ENCODE measurements around the gene ZBTB48. TPM values are rescaled to one million over a fixed set of nuclear protein-coding genes. Genes with fewer than 3 reads are reported as not detected.
A peak's percentile ranks its signal among the peaks of the same experiment; 100 is the strongest.

ZBTB48 gene
- total RNA-seq, 1 donor from 2014 or later, result 9.1 TPM

GRCh38 chr1:6593810-6594209 is 14.0 kb downstream of the ZBTB48 start:
- intact Hi-C loops (cut with DNase I), result no loop called here
- Histone ChIP-seq H3K4me3 (no peak overlapping the region), H3K4me1 (peaks cover 79% of the 10 kb centered on the region), H3K9me3 (no peaks in the 10 kb centered on the region), H3K27ac (no peak overlapping the region), H3K36me3 (peaks cover 0 to 95% of the 10 kb centered on the region in 2 donors), H3K27me3 (no peaks in the 10 kb centered on the region)
- TF ChIP-seq CTCF (IDR thresholded peaks at IDR 0.05) (no peak), POLR2AphosphoS5 (IDR thresholded peaks at IDR 0.05; ENCODE audit: insufficient read depth in 1 of 2, low read depth in 1 of 2) (no peak)
- DNase-seq (ENCODE audit: extremely low spot score in 2 of 2), result no peak

DNA sequence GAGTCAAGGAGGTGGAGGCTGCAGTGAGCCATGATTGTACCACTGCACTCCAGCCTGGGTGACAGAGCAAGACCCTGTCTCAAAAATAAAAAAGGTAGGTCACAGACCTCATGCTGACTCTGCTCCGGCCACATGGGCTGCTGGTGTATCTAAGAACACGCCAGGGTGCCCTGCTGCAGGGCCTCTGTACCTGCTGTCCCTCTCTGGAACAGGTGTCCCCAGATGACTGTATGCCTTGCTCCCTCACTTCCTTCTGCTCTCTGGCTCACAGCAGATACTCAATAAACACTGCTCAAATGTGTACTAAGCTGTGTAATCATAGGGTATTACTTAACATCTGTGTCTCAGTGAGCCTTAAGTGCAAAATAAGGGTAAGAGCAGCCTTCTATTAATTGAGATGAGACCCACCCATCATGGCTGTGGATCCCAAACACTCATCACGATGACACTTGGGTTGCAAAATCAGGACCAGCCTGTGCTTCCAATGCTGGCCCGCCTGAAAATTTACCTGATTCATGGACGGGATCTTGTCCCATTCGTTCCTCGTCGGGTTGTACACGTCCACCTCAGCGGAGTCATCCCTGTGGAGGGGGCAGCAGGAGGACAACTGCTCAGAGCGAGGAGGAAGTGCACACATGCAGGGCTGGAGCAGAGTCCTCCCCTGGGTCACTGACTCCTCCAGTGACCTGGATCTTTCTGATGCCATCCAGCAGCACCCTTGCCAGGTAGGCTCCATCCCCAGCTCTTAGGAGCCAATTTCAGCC is 15.4 kb downstream of the ZBTB48 start:
- H3K27ac ChIP-seq, result no peak overlapping the region

GRCh38 chr1:6596351-6596750 is 16.6 kb downstream of the ZBTB48 start:
- no peaks in the 10 kb centered on the region for H3K27me3 ChIP-seq
- peak overlapping the region in 1 of 2 donors; percentile 20 for H3K4me3 ChIP-seq
- H3K4me1 ChIP-seq, result peaks cover 76% of the 10 kb centered on the region
- peak overlapping the region; percentile 98 for H3K27ac ChIP-seq
- H3K36me3 ChIP-seq, result peaks cover 0 to 78% of the 10 kb centered on the region in 2 donors
- DNase-seq (ENCODE audit: extremely low spot score in 2 of 2), result no peak
- TF ChIP-seq POLR2AphosphoS5 (IDR thresholded peaks at IDR 0.05; ENCODE audit: insufficient read depth in 1 of 2, low read depth in 1 of 2), result no peak
- TF ChIP-seq POLR2A (IDR thresholded peaks at IDR 0.05), result no peak
- TF ChIP-seq CTCF (IDR thresholded peaks at IDR 0.05), result no peak
- intact Hi-C loops (cut with DNase I), result no loop called here
- H3K9me3 ChIP-seq, result no peaks in the 10 kb centered on the region

More for the DNA sequence above, 15.4 kb downstream of the ZBTB48 start:
- H3K36me3 ChIP-seq, result peaks cover 0 to 87% of the 10 kb centered on the region in 2 donors
- intact Hi-C loops (cut with DNase I), result no loop called here
- no peak for DNase-seq (ENCODE audit: extremely low spot score in 2 of 2)
- H3K4me1 ChIP-seq, result peaks cover 79% of the 10 kb centered on the region
- H3K4me3 ChIP-seq, result no peak overlapping the region
- H3K27me3 ChIP-seq, result no peaks in the 10 kb centered on the region
- H3K9me3 ChIP-seq, result no peaks in the 10 kb centered on the region
- TF ChIP-seq CTCF (IDR thresholded peaks at IDR 0.05), result no peak
- no peak for TF ChIP-seq POLR2A (IDR thresholded peaks at IDR 0.05)
- no peak for TF ChIP-seq POLR2AphosphoS5 (IDR thresholded peaks at IDR 0.05; ENCODE audit: insufficient read depth in 1 of 2, low read depth in 1 of 2)

DNA sequence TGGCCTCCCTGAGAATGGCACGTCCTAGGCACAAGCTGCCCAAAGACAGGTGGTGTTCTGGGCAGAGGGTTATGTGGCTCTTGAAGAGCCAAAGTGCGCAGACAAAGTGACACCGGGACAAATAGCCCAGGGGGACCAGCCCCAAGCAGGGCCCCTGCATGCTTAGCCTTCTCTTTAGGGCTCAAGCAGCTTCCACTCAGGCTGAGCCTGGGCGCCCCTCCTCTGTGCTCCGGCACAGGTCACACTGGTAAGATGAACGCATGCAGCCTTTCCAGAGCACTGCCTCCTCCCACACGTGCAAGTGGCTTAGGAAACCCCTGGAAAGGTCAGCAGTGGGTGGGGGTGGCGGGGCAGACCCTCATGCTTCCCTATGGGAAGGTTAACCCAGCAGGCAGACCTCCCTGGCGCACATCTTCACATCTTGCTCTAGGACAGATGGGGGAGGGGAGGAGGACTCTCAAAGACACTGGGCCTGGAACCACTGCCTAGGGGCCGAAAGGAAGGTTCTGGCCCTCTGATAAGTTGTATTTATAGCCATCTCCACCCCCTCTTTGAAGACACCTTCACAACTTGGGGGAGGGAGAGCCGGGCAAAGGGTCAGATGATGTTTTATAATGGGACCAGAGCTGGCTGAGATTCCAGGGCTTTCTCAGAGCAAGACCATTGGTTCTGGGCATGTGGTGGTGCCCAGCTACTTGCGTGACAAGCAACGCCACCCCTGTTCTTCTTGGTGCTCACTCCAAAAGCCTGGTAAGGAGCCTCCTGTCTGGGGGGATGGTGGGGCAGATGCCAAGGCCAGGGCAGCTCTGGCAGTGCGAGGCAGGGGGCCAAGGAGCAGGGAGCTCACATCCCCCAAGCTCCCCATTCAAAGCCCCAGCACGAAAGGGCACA is 17.3 kb downstream of the ZBTB48 start:
- Histone ChIP-seq H3K4me1 (peaks cover 68% of the 10 kb centered on the region), H3K9me3 (no peaks in the 10 kb centered on the region), H3K4me3 (peak overlapping the region in 1 of 2 donors; percentile 20), H3K36me3 (peaks cover 0 to 70% of the 10 kb centered on the region in 2 donors), H3K27ac (peak overlapping the region; percentile 98), H3K27me3 (no peaks in the 10 kb centered on the region)
- DNase-seq (ENCODE audit: extremely low spot score in 2 of 2), result no peak
- no peak for TF ChIP-seq POLR2A (IDR thresholded peaks at IDR 0.05)
- no peak for TF ChIP-seq POLR2AphosphoS5 (IDR thresholded peaks at IDR 0.05; ENCODE audit: insufficient read depth in 1 of 2, low read depth in 1 of 2)
- TF ChIP-seq CTCF (IDR thresholded peaks at IDR 0.05), result no peak
- intact Hi-C loops (cut with DNase I), result no loop called here
